Cardiac muscle cell (in vitro differentiated cells and primary cell): ENCODE results near the gene HTR1E. TPM values are rescaled to one million over a fixed set of nuclear protein-coding genes. Genes with fewer than 3 reads are reported as not detected.
"Not testable (repeated sequence)": the region's sequence is repeated elsewhere in the genome, so short reads cannot be mapped to it uniquely, and the experiment has no call there.

Experiments used
- DNase-seq, 2 donors: peaks; one replicate each; pipeline versions ENCODE4 v3.0.0 to v3.0.0-alpha.2; 2010 to 2017; ENCODE audit warnings: low read depth in 1 of 2, low spot score in 1 of 2
- H3K27ac ChIP-seq: fragments of 200-600 bp; sonication (generic); 2 replicates; pipeline ENCODE4 v1.5.1; 2016
- H3K27me3 ChIP-seq: fragments of 200-600 bp; sonication (generic); 2 replicates; pipeline ENCODE4 v1.6.0; 2016; ENCODE audit warnings: control low read depth
- H3K36me3 ChIP-seq: fragments of 200-600 bp; sonication (generic); 2 replicates; pipeline ENCODE4 v1.5.1; 2016; ENCODE audit warnings: control low read depth
- H3K4me1 ChIP-seq: fragments of 200-600 bp; sonication (generic); 2 replicates; pipeline ENCODE4 v1.8.1; 2017; ENCODE audit warnings: low read depth, mild to moderate bottlenecking, mixed run types
- H3K4me3 ChIP-seq: fragments of 200-600 bp; sonication (generic); 2 replicates; pipeline ENCODE4 v1.5.1; 2016; ENCODE audit warnings: mild to moderate bottlenecking
- H3K9me3 ChIP-seq: fragments of 200-600 bp; sonication (generic); 2 replicates; pipeline ENCODE4 v1.5.1; 2017; ENCODE audit warnings: low read depth, mild to moderate bottlenecking, control low read depth
- polyA plus RNA-seq: library from polyadenylated mRNA; unstranded; fragments of >200 nt; fragmentation: Nextera tagmentation; extraction: Ambion mirVana; gene quantifications from 2 replicates; pipeline ENCODE4 v1.2.1, GENCODE V29; 2016
- total RNA-seq: library from RNA; depleted of rRNA; stranded (reverse); fragments of >200 nt; gene quantifications from 2 replicates; pipeline ENCODE4 v1.2.3, GENCODE V29; 2016
- TF ChIP-seq, protein P1 (sequence below): IDR thresholded peaks from 2 replicates; pipeline ENCODE4 v1.5.1; 2012; ENCODE audit warnings: low read depth, mild to moderate bottlenecking, low read length

HTR1E gene, protein sequence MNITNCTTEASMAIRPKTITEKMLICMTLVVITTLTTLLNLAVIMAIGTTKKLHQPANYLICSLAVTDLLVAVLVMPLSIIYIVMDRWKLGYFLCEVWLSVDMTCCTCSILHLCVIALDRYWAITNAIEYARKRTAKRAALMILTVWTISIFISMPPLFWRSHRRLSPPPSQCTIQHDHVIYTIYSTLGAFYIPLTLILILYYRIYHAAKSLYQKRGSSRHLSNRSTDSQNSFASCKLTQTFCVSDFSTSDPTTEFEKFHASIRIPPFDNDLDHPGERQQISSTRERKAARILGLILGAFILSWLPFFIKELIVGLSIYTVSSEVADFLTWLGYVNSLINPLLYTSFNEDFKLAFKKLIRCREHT
- total RNA-seq (0.39 TPM in 1 of 2 replicates, not detected in the other), polyA plus RNA-seq (0.46 and 0.76 TPM in 2 replicates)

DNA sequence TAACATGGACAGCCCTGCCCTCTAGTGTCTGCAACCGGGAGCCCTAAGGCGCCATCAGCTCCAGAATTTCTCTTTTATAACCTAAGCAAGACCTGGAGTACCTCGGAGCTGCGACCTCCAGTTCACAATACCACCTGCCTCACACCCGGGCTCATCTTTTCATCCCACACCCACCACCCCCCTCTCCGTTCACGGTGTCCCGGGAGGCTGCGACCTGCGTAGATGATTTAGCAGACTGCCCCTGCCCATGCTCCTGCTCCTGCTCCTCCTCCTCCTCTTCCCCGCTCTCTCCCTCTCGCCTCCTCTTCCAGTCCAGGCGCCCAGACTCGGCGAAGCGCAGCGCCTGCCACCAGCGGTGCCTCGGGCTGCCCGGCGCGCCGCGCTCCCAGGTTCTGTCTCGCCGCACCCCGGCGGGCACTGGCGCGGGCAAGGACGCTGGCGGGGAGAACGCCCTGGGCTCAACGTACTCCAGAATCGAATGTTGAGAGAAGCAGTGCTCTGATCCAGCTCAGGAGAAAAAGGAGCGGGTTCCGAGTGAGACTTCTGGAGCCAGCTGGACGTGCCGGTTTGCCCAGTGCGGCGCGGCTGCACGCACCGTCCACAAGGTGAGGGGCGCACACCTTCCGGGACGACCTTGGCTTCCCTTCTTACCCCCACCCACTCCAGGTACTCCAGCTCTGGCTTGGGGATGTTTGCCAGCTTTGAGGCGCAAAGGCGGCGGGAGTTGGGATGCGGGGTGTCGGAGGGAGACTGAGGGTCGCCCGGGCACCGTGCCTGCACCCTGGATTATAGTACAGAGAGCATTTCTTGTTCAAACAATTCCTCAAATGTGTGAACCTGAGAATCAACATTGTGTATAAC is at the start of gene HTR1E:
HTR1E (plus strand) TSS at position 310 of the 861 bp plus-strand sequence. CDS start 77,807 bp downstream, outside the sequence.
- peak within 1 kb of the TSS; percentile 41 for H3K4me3 ChIP-seq
- no peaks in the 10 kb centered on the region for H3K36me3 ChIP-seq
- no peaks in the 10 kb centered on the region for H3K9me3 ChIP-seq
- TF ChIP-seq, protein P1, sequence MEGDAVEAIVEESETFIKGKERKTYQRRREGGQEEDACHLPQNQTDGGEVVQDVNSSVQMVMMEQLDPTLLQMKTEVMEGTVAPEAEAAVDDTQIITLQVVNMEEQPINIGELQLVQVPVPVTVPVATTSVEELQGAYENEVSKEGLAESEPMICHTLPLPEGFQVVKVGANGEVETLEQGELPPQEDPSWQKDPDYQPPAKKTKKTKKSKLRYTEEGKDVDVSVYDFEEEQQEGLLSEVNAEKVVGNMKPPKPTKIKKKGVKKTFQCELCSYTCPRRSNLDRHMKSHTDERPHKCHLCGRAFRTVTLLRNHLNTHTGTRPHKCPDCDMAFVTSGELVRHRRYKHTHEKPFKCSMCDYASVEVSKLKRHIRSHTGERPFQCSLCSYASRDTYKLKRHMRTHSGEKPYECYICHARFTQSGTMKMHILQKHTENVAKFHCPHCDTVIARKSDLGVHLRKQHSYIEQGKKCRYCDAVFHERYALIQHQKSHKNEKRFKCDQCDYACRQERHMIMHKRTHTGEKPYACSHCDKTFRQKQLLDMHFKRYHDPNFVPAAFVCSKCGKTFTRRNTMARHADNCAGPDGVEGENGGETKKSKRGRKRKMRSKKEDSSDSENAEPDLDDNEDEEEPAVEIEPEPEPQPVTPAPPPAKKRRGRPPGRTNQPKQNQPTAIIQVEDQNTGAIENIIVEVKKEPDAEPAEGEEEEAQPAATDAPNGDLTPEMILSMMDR, result peak; percentile 56
- peaks cover 70% of the 10 kb centered on the region for H3K27me3 ChIP-seq
- no peaks in the 10 kb centered on the region for H3K4me1 ChIP-seq
- H3K27ac ChIP-seq, result no peak within 1 kb of the TSS
- peak; percentile 39 to 81 for DNase-seq

DNA sequence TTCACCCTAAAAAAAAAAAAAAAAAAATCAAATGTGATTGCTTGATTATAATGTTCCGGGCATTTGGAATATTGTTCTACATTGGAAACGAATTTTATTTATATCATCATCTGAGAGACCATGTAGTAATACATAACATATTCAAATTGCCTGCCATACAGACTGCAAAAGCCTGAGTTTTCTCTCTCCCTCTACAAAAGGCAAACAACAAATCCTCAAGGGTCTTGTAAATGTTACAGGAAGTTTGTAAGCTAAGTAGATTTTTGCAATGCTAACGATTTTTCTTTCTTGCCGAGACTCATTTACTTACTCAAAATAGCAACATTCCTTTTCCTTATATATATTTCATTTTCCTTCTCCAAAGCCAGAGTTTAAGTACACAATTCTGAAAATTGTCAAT is 49.0 kb upstream of the HTR1E start:
- Histone ChIP-seq H3K27ac (no peak overlapping the region), H3K4me1 (no peaks in the 10 kb centered on the region), H3K4me3 (no peak overlapping the region), H3K9me3 (no peaks in the 10 kb centered on the region), H3K36me3 (no peaks in the 10 kb centered on the region), H3K27me3 (no peaks in the 10 kb centered on the region)
- no peak for DNase-seq
- TF ChIP-seq, protein P1, result no peak

DNA sequence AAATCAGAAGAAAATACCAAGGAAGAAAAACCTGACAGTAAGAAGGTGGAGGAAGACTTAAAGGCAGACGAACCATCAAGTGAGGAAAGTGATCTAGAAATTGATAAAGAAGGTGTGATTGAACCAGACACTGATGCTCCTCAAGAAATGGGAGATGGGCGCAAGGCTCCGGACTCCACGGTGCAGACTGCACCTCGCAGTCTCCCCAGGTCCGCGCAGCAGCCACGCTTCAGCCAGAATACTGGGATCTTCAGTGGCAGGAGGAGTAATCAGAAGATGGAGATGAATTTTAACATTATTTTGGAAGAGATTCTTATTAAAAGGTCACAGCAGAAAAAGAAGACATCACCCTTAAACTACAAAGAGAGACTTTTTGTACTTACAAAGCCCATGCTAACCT is 40.1 kb upstream of the HTR1E start:
- not testable (repeated sequence) for H3K36me3 ChIP-seq, DNase-seq, H3K27ac ChIP-seq, H3K27me3 ChIP-seq, H3K4me1 ChIP-seq, H3K4me3 ChIP-seq, H3K9me3 ChIP-seq

DNA sequence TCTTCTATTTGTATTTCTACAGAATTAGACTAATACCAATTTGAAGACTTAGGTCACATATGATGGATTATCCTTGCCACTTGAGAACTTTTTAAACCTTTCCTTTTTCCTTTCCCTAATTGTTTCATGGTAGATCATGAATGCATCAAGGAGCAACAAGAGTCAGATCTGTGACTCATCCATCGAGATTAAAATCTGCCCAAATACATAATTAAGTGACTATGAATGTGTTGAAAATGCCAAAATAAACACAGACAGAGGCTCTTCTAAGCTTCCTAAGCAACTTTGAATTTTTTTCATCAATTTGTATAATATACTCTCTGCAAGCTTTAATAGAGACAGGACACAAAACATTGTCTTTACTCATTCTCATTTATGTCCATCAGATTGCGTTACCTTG is 23.5 kb upstream of the HTR1E start:
- DNase-seq, result no peak

DNA sequence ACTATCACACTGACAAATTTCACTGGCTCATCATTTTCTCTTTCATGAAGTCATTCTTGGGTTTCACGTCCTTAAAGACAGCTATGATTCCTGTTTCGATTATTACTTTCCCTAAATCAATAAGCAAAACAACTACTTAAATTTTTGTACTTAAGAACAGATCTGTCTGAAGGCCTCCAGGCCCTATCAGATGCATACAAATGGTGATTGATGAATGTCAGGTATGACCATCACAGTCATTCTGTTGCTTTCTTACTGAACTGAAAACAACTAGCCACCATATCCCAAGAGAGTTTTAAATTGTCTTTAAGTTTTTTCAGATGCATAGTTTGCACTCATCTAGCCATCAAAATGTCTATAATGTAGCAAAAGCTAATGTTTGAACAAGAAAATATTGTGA is 20.9 kb upstream of the HTR1E start:
- H3K27ac ChIP-seq, result no peak overlapping the region
- no peaks in the 10 kb centered on the region for H3K9me3 ChIP-seq
- DNase-seq, result no peak
- H3K36me3 ChIP-seq, result no peaks in the 10 kb centered on the region
- TF ChIP-seq, protein P1, result no peak
- H3K4me1 ChIP-seq, result no peaks in the 10 kb centered on the region
- H3K4me3 ChIP-seq, result no peak overlapping the region
- no peaks in the 10 kb centered on the region for H3K27me3 ChIP-seq

More for the DNA sequence above, 23.5 kb upstream of the HTR1E start:
- no peaks in the 10 kb centered on the region for H3K9me3 ChIP-seq
- H3K27me3 ChIP-seq, result no peaks in the 10 kb centered on the region
- H3K4me1 ChIP-seq, result no peaks in the 10 kb centered on the region
- no peak overlapping the region for H3K4me3 ChIP-seq
- H3K27ac ChIP-seq, result no peak overlapping the region
- TF ChIP-seq, protein P1, result no peak
- no peaks in the 10 kb centered on the region for H3K36me3 ChIP-seq

DNA sequence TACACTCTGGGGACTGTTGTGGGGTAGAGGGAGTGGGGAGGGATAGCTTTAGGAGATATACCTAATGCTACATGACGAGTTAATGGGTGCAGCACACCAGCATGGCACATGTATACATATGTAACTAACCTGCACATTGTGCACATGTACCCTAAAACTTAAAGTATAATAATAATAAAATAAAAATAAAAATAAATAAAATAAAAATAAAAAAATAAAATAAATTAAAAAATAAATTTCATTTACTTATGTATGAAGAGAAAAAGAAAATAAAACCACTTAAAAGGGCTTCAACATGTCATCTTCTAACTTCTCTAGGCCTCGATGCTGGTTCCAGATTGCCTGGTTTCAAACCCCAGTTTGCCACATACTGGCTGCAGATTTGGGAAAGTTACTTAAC is 10.2 kb upstream of the HTR1E start:
- not testable (repeated sequence) for H3K27ac ChIP-seq, H3K4me3 ChIP-seq, DNase-seq, H3K4me1 ChIP-seq, H3K36me3 ChIP-seq, H3K27me3 ChIP-seq, H3K9me3 ChIP-seq

DNA sequence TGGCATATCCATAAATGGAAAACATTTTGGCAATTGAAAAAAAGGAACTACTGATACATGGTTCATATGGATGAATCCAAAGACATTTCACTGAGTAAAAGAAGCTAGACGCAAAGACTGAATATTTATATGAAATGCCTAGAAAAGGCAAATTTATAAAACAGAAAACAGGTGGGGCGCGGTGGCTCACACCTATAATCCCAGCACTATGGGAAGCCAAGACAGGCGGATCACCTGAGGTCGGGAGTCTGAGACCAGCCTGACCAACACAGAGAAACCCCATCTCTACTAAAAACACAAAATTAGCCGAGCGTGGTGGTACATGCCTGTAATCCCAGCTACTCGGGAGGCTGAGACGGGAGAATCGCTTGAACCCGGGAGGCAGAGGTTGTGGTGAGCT is 9.5 kb upstream of the HTR1E start:
- H3K4me3 ChIP-seq, H3K4me1 ChIP-seq, DNase-seq, H3K36me3 ChIP-seq, H3K27me3 ChIP-seq, H3K9me3 ChIP-seq, H3K27ac ChIP-seq: not testable (repeated sequence)
